ENCODE results near the gene TAGAP.

Gene TAGAP

DNA sequence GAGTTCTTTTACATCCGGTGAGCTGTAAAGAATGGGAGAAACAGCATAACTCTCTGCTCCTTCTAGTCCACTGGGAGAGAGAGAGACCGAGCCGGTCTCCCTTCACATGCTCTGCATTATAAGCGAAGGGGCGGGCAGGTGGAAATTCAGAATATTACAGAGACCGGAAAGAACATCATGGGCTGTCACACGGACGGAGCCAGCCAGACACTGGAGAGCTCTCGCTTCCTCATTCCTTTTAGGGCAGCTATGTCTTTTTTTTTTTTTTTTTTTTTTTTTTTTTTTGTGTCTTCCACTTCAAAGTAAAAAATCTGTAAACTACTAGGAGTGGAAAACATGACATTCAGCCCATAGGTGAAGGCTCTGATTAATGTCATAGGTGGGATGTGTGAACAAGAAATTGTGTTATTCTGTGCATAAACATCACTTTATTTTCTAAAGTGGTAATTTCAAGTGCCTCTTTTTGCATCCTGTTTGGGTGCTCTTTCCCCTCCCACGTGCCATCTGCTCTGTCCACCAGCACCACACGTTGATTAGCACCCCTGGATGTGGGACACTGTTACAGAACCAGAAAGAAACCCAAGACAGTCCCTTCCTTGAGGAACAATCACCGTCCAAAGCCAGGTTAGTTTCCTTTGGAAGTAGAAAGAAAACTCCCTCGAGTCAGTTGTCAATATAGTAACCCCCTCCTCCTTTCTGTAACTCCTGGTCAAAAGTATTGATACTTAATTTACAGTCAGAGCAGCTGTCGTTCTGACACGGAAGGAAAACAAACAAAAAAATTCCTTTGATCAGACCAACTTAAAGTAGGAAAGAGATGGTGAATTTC lies at the start of gene TAGAP:
Gene TAGAP (minus strand): TSS at position 93 of the 829 bp plus-strand sequence. CDS start 845 bp downstream, outside the sequence.
- Histone ChIP-seq H3K4me3 (no peak within 1 kb of the TSS), H3K9me3 (no peaks in the 10 kb centered on the region), H3K36me3 (replicated peaks) (no peaks in the 10 kb centered on the region), H3K4me1 (no peaks in the 10 kb centered on the region), H3K27me3 (ENCODE audit: low read depth) (peaks cover 55% of the 10 kb centered on the region)
- in situ Hi-C loops (cut with MboI; ENCODE audit: low sequenced_read_pairs) = no loop called here
- no peak for DNase-seq (ENCODE audit: low spot score in 2 of 2)

- H3K36me3 ChIP-seq (replicated peaks) = no peaks in the 10 kb centered on the region
- no peak for DNase-seq (ENCODE audit: low spot score in 2 of 2)
- in situ Hi-C loops (cut with MboI; ENCODE audit: low sequenced_read_pairs) = no loop called here
- no peak overlapping the region for H3K4me3 ChIP-seq
- no peaks in the 10 kb centered on the region for H3K9me3 ChIP-seq
- H3K4me1 ChIP-seq = no peaks in the 10 kb centered on the region
- H3K27me3 ChIP-seq (ENCODE audit: low read depth) = no peaks in the 10 kb centered on the region
These were observed 49.0 kb upstream of the TAGAP start for GRCh38 chr6:159093609-159094443.

DNA sequence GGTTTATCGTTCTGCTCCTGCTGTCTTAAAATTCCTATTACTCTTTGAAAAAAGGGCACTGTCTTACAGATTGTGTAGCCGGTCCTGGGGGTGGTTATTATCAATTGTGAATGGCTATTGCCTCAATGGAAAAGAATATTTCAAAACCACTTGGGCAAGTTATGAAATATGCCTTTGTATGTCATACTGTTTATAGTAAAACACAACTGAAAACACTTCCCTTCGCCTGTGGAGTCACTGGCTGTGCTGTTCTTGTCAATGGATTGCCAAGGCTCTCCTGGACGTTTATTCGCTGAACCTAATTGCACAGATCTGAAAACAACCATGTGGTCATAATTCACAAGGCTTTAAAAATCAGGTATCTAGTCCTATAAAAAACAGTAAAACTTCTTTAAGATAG lies 47.8 kb upstream of the TAGAP start:
- Histone ChIP-seq H3K4me1 (no peaks in the 10 kb centered on the region), H3K27me3 (ENCODE audit: low read depth) (no peaks in the 10 kb centered on the region), H3K36me3 (replicated peaks) (no peaks in the 10 kb centered on the region), H3K9me3 (no peaks in the 10 kb centered on the region), H3K4me3 (no peak overlapping the region)
- in situ Hi-C loops (cut with MboI; ENCODE audit: low sequenced_read_pairs) = no loop called here
- DNase-seq (ENCODE audit: low spot score in 2 of 2) = no peak

- DNase-seq (ENCODE audit: low spot score in 2 of 2) = no peak
- no peaks in the 10 kb centered on the region for H3K9me3 ChIP-seq
- in situ Hi-C loops (cut with MboI; ENCODE audit: low sequenced_read_pairs) = no loop called here
- no peak overlapping the region for H3K4me3 ChIP-seq
- H3K4me1 ChIP-seq = no peaks in the 10 kb centered on the region
- H3K36me3 ChIP-seq (replicated peaks) = no peaks in the 10 kb centered on the region
- H3K27me3 ChIP-seq (ENCODE audit: low read depth) = 0 out of 2 replicates have a peak, but pooled peaks cover 2% of the 10 kb centered on the region
These were observed 46.0 kb upstream of the TAGAP start for GRCh38 chr6:159090530-159091480.

- H3K4me3 ChIP-seq = no peak overlapping the region
- 0 out of 2 replicates have a peak, but pooled peaks cover 2% of the 10 kb centered on the region for H3K27me3 ChIP-seq (ENCODE audit: low read depth)
- in situ Hi-C loops (cut with MboI; ENCODE audit: low sequenced_read_pairs) = no loop called here
- H3K4me1 ChIP-seq = no peaks in the 10 kb centered on the region
- no peak for DNase-seq (ENCODE audit: low spot score in 2 of 2)
- no peaks in the 10 kb centered on the region for H3K36me3 ChIP-seq (replicated peaks)
- H3K9me3 ChIP-seq = no peaks in the 10 kb centered on the region
These were observed 45.1 kb upstream of the TAGAP start for GRCh38 chr6:159089909-159090308.

DNA sequence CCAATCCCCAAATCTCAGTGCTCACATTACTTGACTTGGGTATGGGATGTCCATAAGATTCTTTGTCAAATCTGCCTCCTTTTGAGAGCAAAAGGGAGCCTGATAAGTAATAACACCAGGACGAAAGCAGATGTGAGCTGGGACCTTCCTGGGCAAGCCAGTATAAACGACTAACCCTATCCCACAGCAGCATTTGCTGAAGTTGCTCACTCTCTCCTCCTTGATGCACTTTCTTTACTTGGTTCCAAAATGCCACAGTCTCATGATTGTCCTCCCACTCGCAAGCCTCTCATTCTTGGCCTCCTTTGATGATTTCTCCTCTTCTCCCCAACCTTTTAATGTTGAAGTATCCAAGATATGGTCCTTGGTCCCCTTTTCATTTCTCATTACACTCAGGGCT lies 44.7 kb upstream of the TAGAP start:
- 0 out of 2 replicates have a peak, but pooled peaks cover 2% of the 10 kb centered on the region for H3K27me3 ChIP-seq (ENCODE audit: low read depth)
- no peak for DNase-seq (ENCODE audit: low spot score in 2 of 2)
- H3K9me3 ChIP-seq = no peaks in the 10 kb centered on the region
- H3K4me3 ChIP-seq = no peak overlapping the region
- in situ Hi-C loops (cut with MboI; ENCODE audit: low sequenced_read_pairs) = no loop called here
- no peaks in the 10 kb centered on the region for H3K36me3 ChIP-seq (replicated peaks)
- H3K4me1 ChIP-seq = no peaks in the 10 kb centered on the region

DNA sequence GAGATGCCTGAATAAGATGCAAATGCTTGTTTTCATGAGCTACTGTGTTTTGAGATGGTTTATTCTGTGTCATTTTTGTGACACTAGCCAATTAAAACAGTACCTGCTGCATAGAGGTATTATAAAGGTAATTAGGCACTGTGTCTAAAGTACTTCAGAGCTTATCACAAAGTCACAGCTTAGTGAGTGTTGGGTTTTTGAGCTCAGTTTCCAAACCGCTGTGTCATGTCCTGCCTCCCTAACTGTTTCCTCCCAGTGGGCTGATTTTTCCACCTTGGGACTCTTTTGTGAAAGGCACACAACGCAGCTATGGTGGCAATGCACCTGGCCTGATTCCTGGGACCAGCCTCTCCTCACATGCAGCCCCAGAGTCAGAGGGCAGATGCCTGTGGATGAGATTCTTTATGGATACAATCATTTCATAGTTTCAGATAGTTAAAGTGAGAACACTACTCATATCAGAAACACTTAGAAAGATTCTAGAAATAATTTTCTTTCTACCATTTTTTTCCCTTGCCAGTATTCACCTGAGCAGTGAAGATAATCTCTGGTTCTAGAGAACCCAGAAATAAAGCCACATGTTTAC lies 41.3 kb upstream of the TAGAP start:
- H3K4me1 ChIP-seq = no peaks in the 10 kb centered on the region
- no peaks in the 10 kb centered on the region for H3K9me3 ChIP-seq
- H3K4me3 ChIP-seq = no peak overlapping the region
- H3K27me3 ChIP-seq (ENCODE audit: low read depth) = 0 out of 2 replicates have a peak, but pooled peaks cover 2% of the 10 kb centered on the region
- in situ Hi-C loops (cut with MboI; ENCODE audit: low sequenced_read_pairs) = no loop called here
- no peak for DNase-seq (ENCODE audit: low spot score in 2 of 2)
- no peaks in the 10 kb centered on the region for H3K36me3 ChIP-seq (replicated peaks)

- no peak overlapping the region for H3K4me3 ChIP-seq
- H3K36me3 ChIP-seq (replicated peaks) = no peaks in the 10 kb centered on the region
- H3K27me3 ChIP-seq (ENCODE audit: low read depth) = 0 out of 2 replicates have a peak, but pooled peaks cover 2% of the 10 kb centered on the region
- DNase-seq (ENCODE audit: low spot score in 2 of 2) = no peak
- in situ Hi-C loops (cut with MboI; ENCODE audit: low sequenced_read_pairs) = no loop called here
- H3K9me3 ChIP-seq = no peaks in the 10 kb centered on the region
- no peaks in the 10 kb centered on the region for H3K4me1 ChIP-seq
These were observed 40.7 kb upstream of the TAGAP start for GRCh38 chr6:159085396-159085895.

GRCh38 chr6:159084493-159085091 lies 39.8 kb upstream of the TAGAP start:
- in situ Hi-C loops (cut with MboI; ENCODE audit: low sequenced_read_pairs) = no loop called here
- no peaks in the 10 kb centered on the region for H3K36me3 ChIP-seq (replicated peaks)
- no peak for DNase-seq (ENCODE audit: low spot score in 2 of 2)

DNA sequence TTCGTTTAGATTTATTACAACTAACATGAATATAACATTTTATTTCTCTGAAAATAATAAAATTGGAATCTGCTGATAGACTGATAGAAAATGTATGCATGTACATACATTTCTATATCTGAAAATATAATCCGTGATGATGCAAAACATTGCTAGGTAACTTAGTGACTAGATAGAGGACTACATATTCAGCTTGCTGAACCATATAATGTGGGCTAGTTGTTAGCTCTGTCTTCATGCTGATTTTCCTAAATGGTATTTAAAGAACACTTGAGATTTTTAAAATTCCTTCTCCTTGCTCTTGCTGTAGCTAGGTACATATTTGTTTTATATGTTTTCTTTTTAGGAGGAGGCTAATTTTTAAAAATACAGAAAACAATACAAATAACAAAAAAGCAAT lies 38.4 kb upstream of the TAGAP start:
- Histone ChIP-seq H3K36me3 (replicated peaks) (no peaks in the 10 kb centered on the region), H3K27me3 (ENCODE audit: low read depth) (peaks cover 5% of the 10 kb centered on the region; the same call in 1 of the 2 replicates), H3K4me3 (no peak overlapping the region), H3K4me1 (no peaks in the 10 kb centered on the region), H3K9me3 (no peaks in the 10 kb centered on the region)
- no peak for DNase-seq (ENCODE audit: low spot score in 2 of 2)
- in situ Hi-C loops (cut with MboI; ENCODE audit: low sequenced_read_pairs) = no loop called here

More at GRCh38 chr6:159084493-159085091, 39.8 kb upstream of the TAGAP start:
- no peak overlapping the region for H3K4me3 ChIP-seq
- peaks cover 2% of the 10 kb centered on the region; the same call in 1 of the 2 replicates for H3K27me3 ChIP-seq (ENCODE audit: low read depth)
- no peaks in the 10 kb centered on the region for H3K9me3 ChIP-seq
- no peaks in the 10 kb centered on the region for H3K4me1 ChIP-seq

- Histone ChIP-seq H3K4me3 (no peak overlapping the region), H3K36me3 (replicated peaks) (no peaks in the 10 kb centered on the region), H3K9me3 (no peaks in the 10 kb centered on the region), H3K27me3 (ENCODE audit: low read depth) (peaks cover 3% of the 10 kb centered on the region; the same call in 1 of the 2 replicates), H3K4me1 (no peaks in the 10 kb centered on the region)
- DNase-seq (ENCODE audit: low spot score in 2 of 2) = no peak
- in situ Hi-C loops (cut with MboI; ENCODE audit: low sequenced_read_pairs) = no loop called here
These were observed 37.4 kb upstream of the TAGAP start for GRCh38 chr6:159082039-159082815.
